ENCODE results near the gene HOXD3. TPM values are rescaled to one million over a fixed set of nuclear protein-coding genes. Genes with fewer than 3 reads are reported as not detected.

Gene HOXD3
- total and polyA plus RNA-seq, 5 experiments from 2014 or later: not detected

GRCh38 chr2:176138526-176138922, 18.6 kb upstream of the HOXD3 start:
- DNase-seq (no peak), ATAC-seq (no peak)
- H3K4me1 Mint-ChIP-seq: peaks cover 9 to 36% (median 31%) of the 10 kb centered on the region in 4 donors
- H3K4me3 Mint-ChIP-seq: peak overlapping the region in 7 of 10 donors; percentile 4 to 68 (median 50)
- H3K9me3 Mint-ChIP-seq: peaks cover 0 to 45% (median 8%) of the 10 kb centered on the region in 9 donors
- POLR2A ChIA-PET: no interaction called here
- H3K27ac Mint-ChIP-seq: peak overlapping the region in 2 of 10 donors; percentile 68 to 74
- H3K36me3 Mint-ChIP-seq: peaks cover 2 to 23% (median 17%) of the 10 kb centered on the region in 3 donors
- peaks cover 64 to 97% (median 85%) of the 10 kb centered on the region in 5 donors for H3K27me3 Mint-ChIP-seq

GRCh38 chr2:176138923-176139660, 18.0 kb upstream of the HOXD3 start:
- Mint-ChIP-seq H3K9me3 (peaks cover 0 to 40% (median 8%) of the 10 kb centered on the region in 9 donors), H3K36me3 (peaks cover 2 to 21% (median 17%) of the 10 kb centered on the region in 3 donors), H3K4me3 (peak overlapping the region in 9 of 10 donors; percentile 4 to 68 (median 45)), H3K4me1 (peaks cover 9 to 36% (median 31%) of the 10 kb centered on the region in 4 donors), H3K27me3 (peaks cover 64 to 97% (median 85%) of the 10 kb centered on the region in 5 donors), H3K27ac (peak overlapping the region in 2 of 10 donors; percentile 74 to 90)
- no peak for ATAC-seq
- POLR2A ChIA-PET: no interaction called here
- no peak for DNase-seq

GRCh38 chr2:176139661-176140512, 17.2 kb upstream of the HOXD3 start:
- H3K4me3 Mint-ChIP-seq: peak overlapping the region in 6 of 10 donors; percentile 26 to 68 (median 44)
- H3K4me1 Mint-ChIP-seq: peaks cover 9 to 36% (median 31%) of the 10 kb centered on the region in 4 donors
- H3K27me3 Mint-ChIP-seq: peaks cover 62 to 97% (median 82%) of the 10 kb centered on the region in 5 donors
- DNase-seq (no peak), ATAC-seq (no peak)
- POLR2A ChIA-PET: no interaction called here
- H3K36me3 Mint-ChIP-seq: peaks cover 2 to 21% (median 17%) of the 10 kb centered on the region in 3 donors
- peaks cover 0 to 37% (median 8%) of the 10 kb centered on the region in 9 donors for H3K9me3 Mint-ChIP-seq
- H3K27ac Mint-ChIP-seq: peak overlapping the region in 1 of 10 donors; percentile 90

GRCh38 chr2:176140513-176141317, 16.4 kb upstream of the HOXD3 start:
- POLR2A ChIA-PET: no interaction called here
- peak overlapping the region in 9 of 10 donors; percentile 23 to 73 (median 59) for H3K4me3 Mint-ChIP-seq
- H3K27ac Mint-ChIP-seq: peak overlapping the region in 1 of 10 donors; percentile 65
- H3K36me3 Mint-ChIP-seq: peaks cover 2 to 13% (median 12%) of the 10 kb centered on the region in 3 donors
- ATAC-seq: peak; percentile 89 to 92
- peaks cover 0 to 32% (median 8%) of the 10 kb centered on the region in 9 donors for H3K9me3 Mint-ChIP-seq
- H3K4me1 Mint-ChIP-seq: peaks cover 8 to 32% (median 27%) of the 10 kb centered on the region in 4 donors
- DNase-seq: peak; percentile 52 to 84 (median 77)
- peaks cover 61 to 97% (median 82%) of the 10 kb centered on the region in 5 donors for H3K27me3 Mint-ChIP-seq

GRCh38 chr2:176142281-176142680, 14.8 kb upstream of the HOXD3 start:
- Mint-ChIP-seq H3K9me3 (peaks cover 0 to 25% (median 8%) of the 10 kb centered on the region in 9 donors), H3K27ac (peak overlapping the region in 1 of 10 donors; percentile 11), H3K27me3 (peaks cover 65 to 97% (median 87%) of the 10 kb centered on the region in 5 donors), H3K36me3 (peaks cover 2 to 11% (median 10%) of the 10 kb centered on the region in 3 donors), H3K4me3 (no peak overlapping the region), H3K4me1 (peaks cover 6 to 29% (median 20%) of the 10 kb centered on the region in 4 donors)
- ATAC-seq: no peak
- POLR2A ChIA-PET: no interaction called here
- DNase-seq: no peak

GRCh38 chr2:176145085-176145969, 11.8 kb upstream of the HOXD3 start:
- ATAC-seq (no peak), DNase-seq (no peak)
- no peak overlapping the region for H3K4me3 Mint-ChIP-seq
- H3K27me3 Mint-ChIP-seq: peaks cover 62 to 98% (median 86%) of the 10 kb centered on the region in 5 donors
- no peak overlapping the region for H3K27ac Mint-ChIP-seq
- H3K9me3 Mint-ChIP-seq: peaks cover 0 to 11% (median 0%) of the 10 kb centered on the region in 9 donors
- H3K36me3 Mint-ChIP-seq: no peaks in the 10 kb centered on the region
- peaks cover 2 to 22% (median 12%) of the 10 kb centered on the region in 4 donors for H3K4me1 Mint-ChIP-seq
- POLR2A ChIA-PET: no interaction called here

GRCh38 chr2:176146101-176146500, 11.0 kb upstream of the HOXD3 start:
- DNase-seq (no peak), ATAC-seq (no peak)
- POLR2A ChIA-PET: interaction anchor here (0.5 kb wide), 1 partner anchor 13 kb away, joined by 3 read pairs; no protein-coding TSS in a partner anchor
- Mint-ChIP-seq H3K4me3 (no peak overlapping the region), H3K27ac (no peak overlapping the region), H3K36me3 (no peaks in the 10 kb centered on the region), H3K9me3 (peaks cover 0 to 9% (median 0%) of the 10 kb centered on the region in 9 donors), H3K27me3 (peaks cover 65 to 100% (median 87%) of the 10 kb centered on the region in 5 donors), H3K4me1 (peaks cover 4 to 21% (median 11%) of the 10 kb centered on the region in 4 donors)

GRCh38 chr2:176146645-176147044, 10.5 kb upstream of the HOXD3 start:
- Mint-ChIP-seq H3K27me3 (peaks cover 63 to 100% (median 87%) of the 10 kb centered on the region in 5 donors), H3K9me3 (peaks cover 0 to 7% (median 0%) of the 10 kb centered on the region in 9 donors), H3K4me1 (peaks cover 4 to 17% (median 8%) of the 10 kb centered on the region in 4 donors), H3K36me3 (no peaks in the 10 kb centered on the region), H3K4me3 (no peak overlapping the region), H3K27ac (no peak overlapping the region)
- ATAC-seq (no peak), DNase-seq (no peak)
- POLR2A ChIA-PET: interaction anchor here (0.5 kb wide), 1 partner anchor 14 kb away, joined by 3 read pairs; no protein-coding TSS in a partner anchor

- Mint-ChIP-seq H3K4me1 (peaks cover 4 to 17% (median 9%) of the 10 kb centered on the region in 4 donors), H3K36me3 (no peaks in the 10 kb centered on the region), H3K27ac (no peak overlapping the region), H3K27me3 (peaks cover 60 to 96% (median 80%) of the 10 kb centered on the region in 5 donors), H3K4me3 (peak overlapping the region in 2 of 10 donors; percentile 9 to 38), H3K9me3 (peaks cover 0 to 7% (median 0%) of the 10 kb centered on the region in 9 donors)
- ATAC-seq (no peak), DNase-seq (no peak)
- POLR2A ChIA-PET: no interaction called here
These were observed 9.8 kb upstream of the HOXD3 start for GRCh38 chr2:176147210-176147799.

- POLR2A ChIA-PET: no interaction called here
- H3K27ac Mint-ChIP-seq: peak overlapping the region in 1 of 10 donors; percentile 69
- peaks cover 60 to 96% (median 79%) of the 10 kb centered on the region in 5 donors for H3K27me3 Mint-ChIP-seq
- H3K36me3 Mint-ChIP-seq: no peaks in the 10 kb centered on the region
- H3K4me3 Mint-ChIP-seq: peak overlapping the region in 3 of 10 donors; percentile 9 to 55 (median 50)
- DNase-seq (no peak), ATAC-seq (no peak)
- peaks cover 0 to 7% (median 0%) of the 10 kb centered on the region in 9 donors for H3K9me3 Mint-ChIP-seq
- H3K4me1 Mint-ChIP-seq: peaks cover 4 to 18% (median 11%) of the 10 kb centered on the region in 4 donors
These were observed 9.2 kb upstream of the HOXD3 start for GRCh38 chr2:176147800-176148496.

Data from naive thymus-derived CD8-positive, alpha-beta T cell (primary cell).